NCI-H524 treated with DMSO at 0.1 percent for 48 hours (cell line): ENCODE data around the gene IL1RAP.

Experiments used
- DNase-seq: peaks from one replicate; lab custom pipeline; 2025; lab: John Stamatoyannopoulos, UW

IL1RAP gene

DNA sequence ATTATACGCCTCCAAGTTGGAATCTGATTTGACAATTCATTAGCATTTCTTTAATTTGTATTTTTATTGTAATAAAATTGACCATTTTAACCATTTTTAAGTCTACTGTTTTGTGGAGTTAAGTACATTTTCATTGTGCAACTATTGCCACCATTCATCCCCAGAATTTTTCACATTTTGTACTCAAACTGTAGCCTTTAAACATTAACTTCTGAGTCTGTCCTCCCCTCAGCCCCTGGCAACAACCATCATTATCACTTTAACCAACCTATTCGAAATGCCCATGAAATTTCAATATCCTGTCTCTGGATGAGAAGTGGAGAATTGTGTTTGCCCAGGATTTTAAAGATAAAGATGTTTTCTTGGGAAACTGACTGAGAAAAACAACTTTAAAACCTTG, 27.7 kb downstream of the IL1RAP start:
- DNase-seq = no peak

DNA sequence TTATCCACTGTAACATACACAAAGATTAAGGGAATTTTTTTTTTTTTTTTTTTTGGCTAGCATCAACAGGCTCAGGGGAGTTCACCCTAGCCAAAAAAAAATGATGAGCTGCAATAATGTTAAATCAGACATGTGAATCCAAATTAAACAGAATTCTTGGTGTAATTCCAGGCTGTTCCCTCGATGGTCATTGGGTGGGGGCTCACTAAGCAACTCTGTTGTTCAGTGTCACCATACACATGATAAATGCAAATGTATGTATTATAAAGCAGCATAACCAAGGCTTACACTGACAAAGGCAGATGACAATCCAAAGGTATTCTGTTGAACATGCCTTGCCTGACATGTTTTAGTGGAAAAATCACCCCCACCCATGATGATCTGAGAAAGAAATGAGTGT, 29.0 kb downstream of the IL1RAP start:
- DNase-seq = no peak

GRCh38 chr3:190543671-190544070, 29.8 kb downstream of the IL1RAP start:
- no peak for DNase-seq

- DNase-seq = peak; percentile 20
Observed at GRCh38 chr3:190545191-190545590, 31.3 kb downstream of the IL1RAP start.

- no peak for DNase-seq
Observed at GRCh38 chr3:190546881-190547510, 33.1 kb downstream of the IL1RAP start.

GRCh38 chr3:190548031-190548656, 34.3 kb downstream of the IL1RAP start:
- DNase-seq = no peak

DNA sequence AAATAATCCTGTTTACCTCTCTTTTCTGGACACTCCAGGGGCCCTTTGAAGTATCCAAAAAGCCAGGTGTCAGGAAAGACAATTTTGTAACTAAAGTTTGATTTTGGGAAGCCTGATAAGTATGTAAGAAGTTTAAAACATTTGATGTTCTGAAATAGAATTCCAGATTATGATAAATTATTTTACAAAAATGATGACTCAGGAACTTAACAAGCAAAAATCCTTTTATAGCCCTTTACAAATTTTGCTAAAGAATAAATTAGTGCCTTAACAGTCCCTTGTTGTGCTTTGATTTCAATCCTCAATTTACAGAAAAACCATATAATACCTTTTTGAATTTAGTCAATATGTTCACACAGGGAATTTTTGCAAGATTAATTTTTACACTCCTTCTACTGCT, 38.1 kb downstream of the IL1RAP start:
- DNase-seq = no peak

GRCh38 chr3:190552969-190553759, 39.3 kb downstream of the IL1RAP start:
- no peak for DNase-seq

GRCh38 chr3:190554197-190554596, 40.3 kb downstream of the IL1RAP start:
- no peak for DNase-seq

GRCh38 chr3:190556351-190556750, 42.5 kb downstream of the IL1RAP start:
- DNase-seq = no peak

GRCh38 chr3:190557296-190557695, 43.4 kb downstream of the IL1RAP start:
- no peak for DNase-seq

DNA sequence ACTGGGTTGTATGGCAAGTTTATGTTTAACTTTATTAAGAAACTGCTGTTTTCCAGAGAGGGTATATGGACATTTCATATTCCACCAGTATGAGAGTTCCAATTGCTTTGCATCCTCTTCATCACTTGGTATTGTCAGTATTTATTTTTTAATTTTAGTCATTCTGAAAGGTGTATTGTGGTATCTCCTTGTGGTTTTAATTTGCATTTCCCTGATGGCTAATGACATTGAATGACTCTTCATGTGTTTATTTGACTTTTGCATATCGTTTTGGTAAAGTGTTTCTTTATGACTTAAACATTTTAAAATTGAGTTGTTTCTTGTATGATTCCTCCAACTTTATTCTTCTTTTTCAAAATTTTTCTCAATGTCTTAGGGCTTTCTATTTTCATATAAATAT, 44.4 kb downstream of the IL1RAP start:
- DNase-seq = no peak

DNA sequence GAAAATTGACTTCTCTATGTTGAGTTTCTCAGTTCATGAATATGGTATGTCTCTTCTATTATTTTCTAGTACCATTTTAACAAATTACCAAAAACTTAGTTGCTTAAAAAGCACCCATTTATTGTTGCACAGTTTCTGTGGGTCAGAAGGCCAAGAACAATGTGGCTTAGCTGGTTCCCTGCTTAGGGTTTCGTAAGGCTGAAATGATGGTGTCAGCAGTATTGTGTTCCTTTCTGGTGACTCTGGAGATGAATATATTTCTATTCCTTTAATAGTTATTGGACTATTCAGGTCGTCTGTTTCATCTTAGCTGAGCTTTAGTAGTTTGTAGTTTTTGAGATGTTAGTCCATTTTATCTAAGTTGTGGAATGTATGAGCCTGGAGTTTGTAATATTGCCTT, 44.9 kb downstream of the IL1RAP start:
- DNase-seq = no peak

- DNase-seq = no peak
Observed at GRCh38 chr3:190560013-190560895, 46.4 kb downstream of the IL1RAP start.

DNA sequence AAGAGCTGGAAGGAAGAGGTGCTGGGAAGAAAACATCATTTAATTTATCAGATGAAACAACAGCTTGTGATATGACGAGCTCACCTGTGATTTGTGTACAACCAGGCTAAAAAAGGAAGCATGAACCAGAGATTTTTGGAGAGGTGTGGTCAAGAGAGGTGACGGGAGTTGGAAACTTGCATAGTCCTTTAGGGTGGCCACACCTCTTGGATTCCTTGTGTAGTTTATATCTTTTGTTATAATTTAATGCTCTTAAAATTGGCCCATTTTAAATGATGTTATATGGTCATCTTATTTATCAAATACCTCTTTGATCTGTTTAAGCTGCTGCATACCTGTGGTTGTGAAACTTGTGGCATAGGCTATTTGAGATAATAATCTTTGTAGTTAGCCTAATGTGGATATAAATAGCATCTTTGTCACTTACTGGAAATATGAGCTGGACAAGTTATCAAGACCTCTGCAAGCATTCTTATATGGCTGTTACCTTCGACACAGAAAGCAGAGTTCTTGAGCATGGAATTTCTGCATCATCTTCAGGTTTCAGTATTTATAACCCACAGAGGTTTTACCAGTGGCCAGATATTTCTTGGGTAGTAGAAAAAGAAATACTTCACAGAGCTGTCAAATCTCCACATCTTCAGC, 49.1 kb downstream of the IL1RAP start:
- DNase-seq = no peak

DNA sequence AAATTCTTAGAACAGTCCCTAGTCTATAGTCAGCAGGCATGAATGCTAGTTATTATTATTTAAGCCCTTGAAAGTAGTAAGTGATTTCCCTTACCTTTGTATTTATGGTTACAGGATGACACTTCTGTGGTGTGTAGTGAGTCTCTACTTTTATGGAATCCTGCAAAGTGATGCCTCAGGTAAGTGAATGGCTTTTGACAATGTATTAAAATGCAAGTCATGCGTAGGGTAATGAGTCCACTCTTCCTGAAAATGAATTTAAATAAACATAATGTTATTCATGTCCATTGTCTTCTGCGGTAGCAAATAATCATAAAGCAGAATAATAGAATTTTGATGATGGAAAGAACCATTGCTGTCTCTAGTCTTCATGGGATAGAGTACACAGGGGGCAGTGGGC, 50.3 kb downstream of the IL1RAP start:
- DNase-seq = no peak

DNA sequence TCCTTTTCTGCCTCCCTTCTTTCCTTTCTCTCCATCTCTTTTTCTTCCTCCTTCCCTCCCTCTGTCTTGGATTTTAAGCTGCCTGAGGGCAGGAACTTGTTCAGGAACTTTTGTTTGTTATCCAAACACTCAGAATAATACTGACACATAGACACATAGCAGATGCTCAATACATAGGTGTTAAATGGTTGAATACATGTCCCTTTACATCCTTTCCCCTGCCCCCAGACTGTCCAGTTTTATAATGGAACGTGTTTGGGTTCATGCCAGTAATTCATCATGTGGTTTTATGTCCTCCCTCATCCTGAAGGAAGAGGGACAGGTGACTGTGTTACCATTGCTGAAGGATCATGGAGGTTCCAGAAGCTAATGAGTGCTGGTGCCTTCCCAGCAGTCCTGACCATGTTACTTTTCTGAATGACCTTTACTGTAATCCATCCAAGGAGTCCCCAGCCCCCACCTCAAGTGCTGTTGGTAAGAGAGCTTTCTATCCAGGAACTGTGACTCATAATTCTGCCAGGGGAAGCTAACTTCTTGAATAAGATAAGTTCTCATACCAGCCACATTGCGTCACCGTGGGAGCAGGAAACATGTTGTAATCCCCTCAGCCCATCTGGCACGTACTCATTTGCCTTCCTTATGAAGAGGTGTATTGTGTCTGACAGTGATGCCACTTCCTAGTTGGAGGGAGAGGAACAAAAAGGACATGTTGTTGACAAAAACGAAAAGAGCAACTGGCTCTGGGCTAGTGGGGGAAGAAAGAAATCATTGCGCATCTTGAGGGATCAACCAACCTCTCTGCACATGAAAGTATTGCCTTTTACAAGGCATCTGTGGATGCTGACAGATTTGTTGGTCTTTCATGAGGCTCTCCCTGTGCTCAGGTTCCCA, 52.4 kb downstream of the IL1RAP start:
- DNase-seq = peak; percentile 98

DNA sequence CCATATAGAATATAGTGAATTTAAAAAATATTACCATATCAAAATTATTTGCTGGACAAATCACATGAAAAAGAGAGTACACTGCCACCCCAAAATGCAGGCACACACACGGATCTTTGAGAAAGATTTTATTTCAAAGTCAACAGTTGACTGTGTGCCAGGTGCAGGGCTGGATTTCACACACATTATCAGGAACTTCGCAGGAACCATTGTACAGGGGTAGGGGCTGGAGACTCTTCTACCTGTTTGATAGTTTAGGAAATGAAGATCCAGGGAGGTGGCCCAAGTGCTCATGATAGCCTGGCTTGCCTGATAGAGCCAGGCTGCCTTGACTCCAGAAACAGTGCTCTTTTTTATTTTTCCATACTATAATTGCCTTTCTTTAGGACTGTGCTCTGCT, 54.2 kb downstream of the IL1RAP start:
- DNase-seq = no peak

DNA sequence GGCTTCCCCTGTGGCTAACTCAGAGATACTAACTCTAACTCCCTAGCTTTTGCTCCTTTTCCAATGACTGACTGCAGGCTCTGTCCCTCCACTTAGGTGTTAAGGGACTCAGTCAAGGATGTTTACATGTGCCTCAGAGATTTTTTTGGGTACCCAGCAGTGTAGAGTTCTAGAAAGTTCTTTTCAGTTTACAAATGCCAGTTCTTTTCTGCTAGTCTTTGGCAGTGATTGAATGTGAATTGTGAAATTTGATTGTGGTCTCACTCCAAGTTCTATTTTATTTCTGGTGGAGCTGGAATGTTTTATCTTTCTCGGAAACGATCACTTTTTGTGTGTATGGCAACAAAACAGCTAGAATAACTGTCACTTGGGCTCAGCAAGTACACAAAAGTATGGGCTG, 60.6 kb downstream of the IL1RAP start:
- DNase-seq = no peak

DNA sequence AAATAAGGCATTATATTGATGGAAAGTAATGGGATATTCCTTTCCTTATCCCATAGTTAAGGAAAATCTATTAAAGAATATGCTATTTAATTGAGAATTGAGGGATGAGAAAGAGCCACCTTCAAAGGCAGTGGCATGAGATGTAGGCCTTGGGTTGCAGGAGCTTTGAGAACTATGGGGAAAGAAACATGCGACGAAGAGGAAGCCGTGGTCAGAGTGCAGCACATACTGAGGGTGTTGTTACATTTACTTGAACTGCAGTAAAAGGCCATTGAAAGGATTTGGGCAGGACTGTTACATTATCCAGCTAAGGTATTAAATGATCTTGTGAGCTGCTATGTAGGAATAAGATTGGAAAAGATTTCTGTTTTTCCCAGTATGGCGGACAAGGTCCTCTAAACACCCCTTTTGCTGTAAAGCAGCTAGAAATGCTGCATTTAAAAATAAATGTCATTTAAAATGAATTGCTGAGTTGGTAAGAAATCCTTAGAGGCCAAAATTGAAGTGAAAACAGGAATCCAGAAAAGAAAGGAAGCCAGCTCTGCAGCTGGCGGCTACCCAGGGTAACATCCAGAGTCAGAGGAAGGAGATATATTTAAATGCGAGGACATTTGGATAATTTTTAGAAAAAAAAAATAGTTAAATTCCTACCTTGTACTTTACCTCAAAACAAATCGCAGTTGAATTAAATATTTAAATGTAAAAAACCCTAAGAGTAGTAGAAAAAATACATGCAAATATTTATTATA, 61.7 kb downstream of the IL1RAP start:
- no peak for DNase-seq
